Liver (tissue), 9 donors: Measurements from ENCODE around the gene CPEB1. TPM values are rescaled to one million over a fixed set of nuclear protein-coding genes. Genes with fewer than 3 reads are reported as not detected.

ENCODE experiments used
- DNase-seq: peaks from one replicate; pipeline ENCODE4 v3.0.0-alpha.2; 2017; ENCODE audit warnings: low spot score
- H3K27ac ChIP-seq, 2 donors: one replicate each; pipeline ENCODE4 v1.7.0; 2013; ENCODE audit warnings: inconsistent platforms in 2 of 2, low read length in 2 of 2, control low read depth in 1 of 2, low read depth in 1 of 2, mild to moderate bottlenecking in 1 of 2
- H3K27me3 ChIP-seq, 4 donors: one replicate each; pipeline versions ENCODE4 v1.6.1 to v1.7.0; 2013; ENCODE audit warnings: low read length in 3 of 4, inconsistent platforms in 1 of 4, mild to moderate bottlenecking in 1 of 4, moderate library complexity in 1 of 4; ENCODE audit not compliant: control insufficient read depth in 4 of 4, insufficient read depth in 4 of 4
- H3K36me3 ChIP-seq, 4 donors: one replicate each; pipeline versions ENCODE4 v1.6.1 to v1.7.0; 2013; ENCODE audit warnings: low read length in 3 of 4, mild to moderate bottlenecking in 3 of 4, low read depth in 1 of 4, moderate library complexity in 1 of 4; ENCODE audit not compliant: control insufficient read depth in 4 of 4, insufficient read depth in 3 of 4
- H3K4me1 ChIP-seq, 4 donors: one replicate each; pipeline versions ENCODE4 v1.6.1 to v1.7.0; 2013; ENCODE audit warnings: low read length in 3 of 4, mild to moderate bottlenecking in 3 of 4, moderate library complexity in 1 of 4; ENCODE audit not compliant: control insufficient read depth in 4 of 4, insufficient read depth in 4 of 4
- H3K4me3 ChIP-seq, 3 donors: one replicate each; pipeline versions ENCODE4 v1.6.1 to v1.7.0; 2013; ENCODE audit warnings: low read length in 3 of 3, control low read depth in 1 of 3, low read depth in 1 of 3, mild to moderate bottlenecking in 1 of 3
- H3K9ac ChIP-seq, 2 donors: one replicate each; pipeline ENCODE4 v1.7.0; 2013; ENCODE audit warnings: low read length in 2 of 2, mild to moderate bottlenecking in 2 of 2, moderate library complexity in 2 of 2, control low read depth in 1 of 2, low read depth in 1 of 2
- H3K9me3 ChIP-seq, 4 donors: one replicate each; pipeline versions ENCODE4 v1.6.1 to v1.7.0; 2013; ENCODE audit warnings: low read length in 3 of 4; ENCODE audit not compliant: control insufficient read depth in 4 of 4
- CTCF ChIP-seq: fragments of 150-350 bp; IDR thresholded peaks from 2 replicates; pipeline ENCODE4 v1.5.1; 2017; ENCODE audit warnings: improper control_type of control experiment, low read depth, low read length; ENCODE audit not compliant: missing input control
- EGR1 ChIP-seq, 2 donors: IDR thresholded peaks; 2 replicates each; pipeline ENCODE4 v1.6.1; 2016 to 2018; ENCODE audit warnings: antibody characterized with exemption in 2 of 2, low read depth in 2 of 2
- FOXA1 ChIP-seq: IDR thresholded peaks from 2 replicates; pipeline ENCODE4 v1.6.1; 2016; ENCODE audit warnings: antibody characterized with exemption
- FOXA2 ChIP-seq: IDR thresholded peaks from 2 replicates; pipeline ENCODE4 v1.6.1; 2016; ENCODE audit warnings: antibody characterized with exemption
- HNF4A ChIP-seq, 2 donors: conservative IDR thresholded peaks; 2 replicates each; pipeline ENCODE4 v1.6.1; 2016; ENCODE audit warnings: antibody characterized with exemption in 2 of 2, mild to moderate bottlenecking in 2 of 2
- HNF4G ChIP-seq: IDR thresholded peaks from 2 replicates; pipeline ENCODE4 v1.6.1; 2016; ENCODE audit warnings: antibody characterized with exemption
- JUND ChIP-seq, 2 donors: IDR thresholded peaks; 2 replicates each; pipeline ENCODE4 v1.6.1; 2016; ENCODE audit warnings: antibody characterized with exemption in 2 of 2
- MAX ChIP-seq: IDR thresholded peaks from 2 replicates; pipeline ENCODE4 v1.6.1; 2016; ENCODE audit warnings: antibody characterized with exemption
- NR2F2 ChIP-seq: IDR thresholded peaks from 2 replicates; pipeline ENCODE4 v1.6.1; 2016; ENCODE audit warnings: antibody characterized with exemption
- RAD21 ChIP-seq, 2 donors: IDR thresholded peaks; 2 replicates each; pipeline ENCODE4 v1.6.1; 2016; ENCODE audit warnings: antibody characterized with exemption in 2 of 2, mild to moderate bottlenecking in 2 of 2
- REST ChIP-seq: IDR thresholded peaks from 2 replicates; pipeline ENCODE4 v1.6.1; 2016; ENCODE audit warnings: antibody characterized with exemption, mild to moderate bottlenecking
- RXRA ChIP-seq, 2 donors: IDR thresholded peaks; 2 replicates each; pipeline ENCODE4 v1.6.1; 2017 to 2018; ENCODE audit warnings: antibody characterized with exemption in 2 of 2, mild to moderate bottlenecking in 1 of 2
- SP1 ChIP-seq: IDR thresholded peaks from 2 replicates; pipeline ENCODE4 v1.6.1; 2018; ENCODE audit warnings: antibody characterized with exemption, mild to moderate bottlenecking
- TAF1 ChIP-seq: conservative IDR thresholded peaks from 2 replicates; pipeline ENCODE4 v1.6.1; 2016; ENCODE audit warnings: antibody characterized with exemption, mild to moderate bottlenecking
- YY1 ChIP-seq: IDR thresholded peaks from 2 replicates; pipeline ENCODE4 v1.6.1; 2016; ENCODE audit warnings: antibody characterized with exemption, mild to moderate bottlenecking
- ZBTB33 ChIP-seq: IDR thresholded peaks from 2 replicates; pipeline ENCODE4 v1.6.1; 2016; ENCODE audit warnings: antibody characterized with exemption
- WGBS: extraction: QIAGEN DNeasy Blood & Tissue Kit; methylation state at CpG from one replicate; pipeline ENCODE4 v1.1.7; 2013; 5-methylcytosine and 5-hydroxymethylcytosine counted together
- polyA plus RNA-seq, 2 donors: library from polyadenylated mRNA; stranded (reverse) in 1 of 2; unstranded in 1 of 2; fragments of 200-250 nt in 1 of 2; fragments of >200 nt in 1 of 2; fragmentation: Nextera tagmentation in 1 of 2; extraction: Ambion mirVana in 1 of 2; gene quantifications; one replicate each; pipeline versions ENCODE4 v1.2.1 to v1.2.3, GENCODE V29; 2013 to 2015
- total RNA-seq, 2 donors: library from RNA; depleted of rRNA; stranded (reverse); fragments of >200 nt; gene quantifications; one replicate each; pipeline ENCODE4 v1.2.3, GENCODE V29; 2014
- donor health status: healthy.
- donor health status: healthy.
- donor health status: healthy.
- donor health status: healthy.
- donor health status: healthy.

Gene CPEB1
- total and polyA plus RNA-seq, 4 donors: under 0.01 to 0.14 (median 0.05) TPM; not detected in 1

GRCh38 chr15:82537351-82537908 is 109.7 kb downstream of the CPEB1 start (continued):
- no peak for TF ChIP-seq JUND (IDR thresholded peaks at IDR 0.05)
- TF ChIP-seq ZBTB33: no peak
- TF ChIP-seq RXRA (IDR thresholded peaks at IDR 0.05): no peak

DNA sequence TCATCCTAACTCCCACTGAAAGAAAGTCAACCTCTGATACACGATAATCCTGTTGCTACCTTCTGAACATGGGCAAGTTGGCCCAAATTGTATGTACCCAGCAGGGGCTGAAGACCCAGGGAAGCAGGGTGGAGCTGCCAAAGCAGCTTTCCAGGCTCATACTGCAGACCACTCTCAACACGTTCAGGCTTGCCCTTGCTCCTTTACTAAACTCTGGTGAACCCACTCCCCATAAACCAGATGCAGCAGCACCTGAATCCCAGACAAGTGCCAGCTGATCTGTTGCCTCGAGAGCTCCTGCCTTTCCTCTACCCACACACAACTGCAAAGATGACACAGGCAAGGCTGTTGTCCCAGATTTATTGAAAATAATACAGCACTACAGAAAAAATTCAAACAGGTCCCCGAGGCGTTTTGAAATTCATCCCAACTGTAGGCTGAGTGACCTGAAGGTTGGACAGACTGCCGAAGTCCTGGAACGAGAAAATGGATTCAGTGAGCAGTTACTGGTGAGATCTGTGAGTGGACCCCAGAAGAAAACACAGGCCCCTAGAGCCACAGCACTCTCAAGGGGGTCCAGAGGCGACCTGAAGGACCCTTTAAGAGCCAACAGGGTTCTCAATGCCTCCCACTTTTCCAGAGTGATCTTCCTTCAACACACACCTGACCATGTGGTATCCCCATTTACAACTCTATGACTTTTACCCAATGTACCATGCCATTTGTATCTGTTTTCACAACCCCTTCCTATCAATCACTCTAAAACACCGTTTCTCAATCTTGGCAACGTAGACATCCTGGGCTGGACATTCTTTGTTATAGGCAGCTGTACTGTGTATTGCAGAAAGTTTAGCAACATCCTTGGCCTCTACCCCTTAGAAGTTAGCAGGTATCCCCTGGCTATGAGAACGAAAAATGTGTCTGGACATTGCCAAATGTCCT is 110.5 kb downstream of the CPEB1 start:
- DNase-seq: no peak
- 68% methylated on average over 11 of the region's 11 CpGs for whole genome bisulfite sequencing
- TF ChIP-seq EGR1 (IDR thresholded peaks at IDR 0.05; ENCODE audit: low read depth in 2 of 2) (no peak), FOXA2 (no peak), FOXA1 (no peak), RAD21 (IDR thresholded peaks at IDR 0.05) (no peak), ZBTB33 (no peak), HNF4G (no peak)

DNA sequence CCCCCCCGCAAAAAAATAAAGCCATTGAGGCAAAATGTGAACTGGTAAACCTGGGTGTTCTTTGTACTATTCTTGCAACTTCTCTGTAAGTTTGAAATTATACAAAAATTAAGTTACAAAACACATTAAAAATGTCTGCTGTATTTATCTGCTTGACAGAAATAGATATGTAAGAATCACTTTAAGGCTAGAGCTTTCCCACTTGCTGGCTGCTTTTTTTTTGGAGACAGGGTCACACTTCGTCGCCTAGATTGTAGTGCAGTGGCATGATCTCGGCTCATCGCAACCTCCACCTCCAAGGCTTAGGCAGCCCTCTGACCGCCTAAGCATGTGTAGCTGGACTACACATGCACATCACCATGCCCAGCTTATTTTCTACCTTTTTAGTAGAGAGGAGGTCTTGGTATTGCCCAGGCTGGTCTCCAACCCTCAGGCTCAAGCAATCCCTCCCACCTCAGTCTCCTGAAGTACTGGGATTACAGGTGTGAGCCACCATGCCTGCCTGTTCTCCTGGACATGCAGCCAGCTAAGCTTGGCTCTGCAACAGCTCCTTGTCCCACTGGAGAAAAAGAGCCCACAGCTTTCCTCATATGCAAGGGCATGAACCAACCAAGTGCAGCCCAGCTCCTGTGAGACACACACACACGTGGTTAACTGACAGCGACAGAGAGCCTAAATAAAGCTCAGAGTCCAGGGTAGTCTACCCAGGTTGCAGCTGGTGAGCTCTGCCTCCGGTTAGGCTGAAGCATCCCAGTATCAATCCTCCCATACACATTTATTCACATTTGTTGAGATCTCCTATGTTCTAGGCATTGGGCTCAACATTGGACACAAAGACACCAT is 111.4 kb downstream of the CPEB1 start:
- Histone ChIP-seq H3K9ac (no peak overlapping the region), H3K27ac (no peak overlapping the region), H3K9me3 (no peaks in the 10 kb centered on the region), H3K27me3 (no peaks in the 10 kb centered on the region), H3K4me1 (peaks cover 2 to 18% (median 6%) of the 10 kb centered on the region in 4 donors), H3K4me3 (no peak overlapping the region), H3K36me3 (peaks cover 15 to 41% (median 29%) of the 10 kb centered on the region in 4 donors)
- peak; percentile 32 for DNase-seq
- 75% methylated on average over 9 of the region's 9 CpGs for WGBS
- no peak for TF ChIP-seq FOXA2
- TF ChIP-seq HNF4A (conservative IDR thresholded peaks at IDR 0.05): no peak
- TF ChIP-seq RXRA (IDR thresholded peaks at IDR 0.05): no peak
- no peak for TF ChIP-seq NR2F2
- TF ChIP-seq TAF1: no peak
- no peak for TF ChIP-seq HNF4G
- no peak for TF ChIP-seq SP1
- TF ChIP-seq REST: no peak
- no peak for TF ChIP-seq EGR1 (IDR thresholded peaks at IDR 0.05; ENCODE audit: low read depth in 2 of 2)
- no peak for TF ChIP-seq MAX
- no peak for TF ChIP-seq JUND (IDR thresholded peaks at IDR 0.05)
- no peak for TF ChIP-seq CTCF
- TF ChIP-seq RAD21 (IDR thresholded peaks at IDR 0.05): no peak
- no peak for TF ChIP-seq FOXA1
- no peak for TF ChIP-seq YY1

More for the DNA sequence above, 110.5 kb downstream of the CPEB1 start:
- Histone ChIP-seq H3K27ac (no peak overlapping the region), H3K9me3 (no peaks in the 10 kb centered on the region), H3K36me3 (peaks cover 15 to 41% (median 29%) of the 10 kb centered on the region in 4 donors), H3K4me3 (no peak overlapping the region), H3K9ac (no peak overlapping the region), H3K27me3 (no peaks in the 10 kb centered on the region), H3K4me1 (peaks cover 3 to 24% (median 9%) of the 10 kb centered on the region in 4 donors)
